HL-60/S4 treated with phorbol 12-myristate 13-acetate at 8.2 ng/mL for 4 days and 3 days (cell line): ENCODE results near the gene FRMD3.
"Not testable (repeated sequence)": the region's sequence is repeated elsewhere in the genome, so short reads cannot be mapped to it uniquely, and the experiment has no call there.

Experiments used
- in situ Hi-C: fragments of 300-500 bp; cut with MboI; formaldehyde crosslinking; loops from 2 replicates; pipeline ENCODE4 v1.15.0; 2022; ENCODE audit warnings: low sequenced_read_pairs

FRMD3 gene

GRCh38 chr9:83526211-83526610 lies 12.0 kb downstream of the FRMD3 start:
- in situ Hi-C loops, result loop anchor here (25.0 kb wide), 1 partner anchor 189 kb away; no protein-coding TSS in a partner anchor

GRCh38 chr9:83523684-83524083 lies 14.5 kb downstream of the FRMD3 start:
- in situ Hi-C loops, result no loop called here

GRCh38 chr9:83521411-83521810 lies 16.8 kb downstream of the FRMD3 start:
- in situ Hi-C loops, result no loop called here

GRCh38 chr9:83521011-83521410 lies 17.2 kb downstream of the FRMD3 start:
- in situ Hi-C loops, result no loop called here

- in situ Hi-C loops, result no loop called here
Measured at GRCh38 chr9:83520292-83520691, 17.9 kb downstream of the FRMD3 start.

GRCh38 chr9:83517980-83518379 lies 20.2 kb downstream of the FRMD3 start:
- in situ Hi-C loops, result not testable (repeated sequence)

- in situ Hi-C loops, result no loop called here
Measured at GRCh38 chr9:83514767-83515166, 23.4 kb downstream of the FRMD3 start.

- in situ Hi-C loops, result no loop called here
Measured at GRCh38 chr9:83512621-83513020, 25.6 kb downstream of the FRMD3 start.

- in situ Hi-C loops, result no loop called here
Measured at GRCh38 chr9:83511051-83511450, 27.1 kb downstream of the FRMD3 start.

GRCh38 chr9:83509402-83509801 lies 28.8 kb downstream of the FRMD3 start:
- in situ Hi-C loops, result no loop called here

- in situ Hi-C loops, result no loop called here
Measured at GRCh38 chr9:83508067-83508466, 30.1 kb downstream of the FRMD3 start.

GRCh38 chr9:83505282-83505681 lies 32.9 kb downstream of the FRMD3 start:
- in situ Hi-C loops, result no loop called here

GRCh38 chr9:83503866-83504265 lies 34.3 kb downstream of the FRMD3 start:
- in situ Hi-C loops, result no loop called here

GRCh38 chr9:83501565-83501964 lies 36.6 kb downstream of the FRMD3 start:
- in situ Hi-C loops, result no loop called here

- in situ Hi-C loops, result no loop called here
Measured at GRCh38 chr9:83497441-83497840, 40.8 kb downstream of the FRMD3 start.

- in situ Hi-C loops, result no loop called here
Measured at GRCh38 chr9:83491995-83492394, 46.2 kb downstream of the FRMD3 start.

- in situ Hi-C loops, result no loop called here
Measured at GRCh38 chr9:83491413-83491812, 46.8 kb downstream of the FRMD3 start.

GRCh38 chr9:83489961-83490360 lies 48.2 kb downstream of the FRMD3 start:
- in situ Hi-C loops, result no loop called here

GRCh38 chr9:83484990-83485389 lies 53.2 kb downstream of the FRMD3 start:
- in situ Hi-C loops, result no loop called here

- in situ Hi-C loops, result no loop called here
Measured at GRCh38 chr9:83483223-83483622, 55.0 kb downstream of the FRMD3 start.

- in situ Hi-C loops, result no loop called here
Measured at GRCh38 chr9:83479765-83480164, 58.4 kb downstream of the FRMD3 start.

GRCh38 chr9:83477571-83477970 lies 60.6 kb downstream of the FRMD3 start:
- in situ Hi-C loops, result no loop called here

GRCh38 chr9:83477120-83477519 lies 61.1 kb downstream of the FRMD3 start:
- in situ Hi-C loops, result no loop called here

GRCh38 chr9:83476513-83476912 lies 61.7 kb downstream of the FRMD3 start:
- in situ Hi-C loops, result no loop called here
